ENCODE results near the gene PTPRT. TPM values are rescaled to one million over a fixed set of nuclear protein-coding genes. Genes with fewer than 3 reads are reported as not detected.

Gene PTPRT
- total and polyA plus RNA-seq, 2 experiments from 2014 or later, result not detected

DNA sequence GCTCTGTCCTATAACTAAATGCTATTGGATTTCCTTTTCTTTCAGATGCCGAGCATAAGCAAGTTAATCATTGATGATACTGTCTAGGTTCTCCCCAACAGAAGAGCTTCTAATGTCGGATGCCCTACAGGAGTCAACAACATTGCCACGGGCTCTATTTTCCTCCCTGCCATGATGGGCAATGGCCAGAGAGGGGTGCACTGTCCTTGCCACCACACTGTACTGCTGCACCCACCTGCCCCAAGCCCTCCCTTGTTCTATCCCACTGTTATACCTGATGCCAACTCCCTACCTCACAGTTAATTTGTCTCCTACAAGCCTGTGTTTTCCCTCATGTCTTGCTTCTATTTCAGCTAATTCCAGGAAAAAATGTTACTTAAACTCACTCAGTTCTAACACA lies 797.9 kb downstream of the PTPRT start:
- H3K4me1 Mint-ChIP-seq, result peaks cover 3% of the 10 kb centered on the region; the same call in 1 of the 3 replicates
- Histone ChIP-seq H3K79me2 (replicated peaks; ENCODE audit: insufficient read depth) (no peaks in the 10 kb centered on the region), H3K27me3 (ENCODE audit: insufficient read depth) (no peaks in the 10 kb centered on the region), H3K4me3 (no peak overlapping the region), H3K27ac (ENCODE audit: low read depth) (no peak overlapping the region), H3K4me2 (no peak overlapping the region), H4K20me1 (replicated peaks; ENCODE audit: insufficient read depth) (no peaks in the 10 kb centered on the region), H3K36me3 (ENCODE audit: insufficient read depth) (peaks cover 10% of the 10 kb centered on the region; the same call in 1 of the 2 replicates), H3K4me1 (ENCODE audit: insufficient read depth) (no peaks in the 10 kb centered on the region), H2AFZ (no peak overlapping the region), H3K9me2 (ENCODE audit: insufficient read depth) (no peaks in the 10 kb centered on the region), H3F3A (replicated peaks; ENCODE audit: low read depth) (no peaks in the 10 kb centered on the region)
- no peaks in the 10 kb centered on the region; the same call in 1 of the 3 replicates for H3K9me3 Mint-ChIP-seq
- H3K4me3 Mint-ChIP-seq, result no peak overlapping the region
- ATAC-seq, result no peak
- peaks cover 12% of the 10 kb centered on the region for H3K36me3 Mint-ChIP-seq (ENCODE audit: low read depth)
- DNase-seq (ENCODE audit: low spot score), result no peak
- TF ChIP-seq EZH2phosphoT487 (IDR thresholded peaks at IDR 0.05; ENCODE audit: unreplicated experiment) (no peak), ZNF331 (CRISPR knock-in tag; IDR thresholded peaks at IDR 0.05; ENCODE audit: low read depth) (no peak), POLR2AphosphoS5 (IDR thresholded peaks at IDR 0.05; ENCODE audit: low read depth) (no peak), STAT1 (IDR thresholded peaks at IDR 0.05; ENCODE audit: unreplicated experiment) (no peak), NANOG (IDR thresholded peaks at IDR 0.05; ENCODE audit: borderline replicate concordance) (no peak)
- TF ChIP-seq, protein P1, sequence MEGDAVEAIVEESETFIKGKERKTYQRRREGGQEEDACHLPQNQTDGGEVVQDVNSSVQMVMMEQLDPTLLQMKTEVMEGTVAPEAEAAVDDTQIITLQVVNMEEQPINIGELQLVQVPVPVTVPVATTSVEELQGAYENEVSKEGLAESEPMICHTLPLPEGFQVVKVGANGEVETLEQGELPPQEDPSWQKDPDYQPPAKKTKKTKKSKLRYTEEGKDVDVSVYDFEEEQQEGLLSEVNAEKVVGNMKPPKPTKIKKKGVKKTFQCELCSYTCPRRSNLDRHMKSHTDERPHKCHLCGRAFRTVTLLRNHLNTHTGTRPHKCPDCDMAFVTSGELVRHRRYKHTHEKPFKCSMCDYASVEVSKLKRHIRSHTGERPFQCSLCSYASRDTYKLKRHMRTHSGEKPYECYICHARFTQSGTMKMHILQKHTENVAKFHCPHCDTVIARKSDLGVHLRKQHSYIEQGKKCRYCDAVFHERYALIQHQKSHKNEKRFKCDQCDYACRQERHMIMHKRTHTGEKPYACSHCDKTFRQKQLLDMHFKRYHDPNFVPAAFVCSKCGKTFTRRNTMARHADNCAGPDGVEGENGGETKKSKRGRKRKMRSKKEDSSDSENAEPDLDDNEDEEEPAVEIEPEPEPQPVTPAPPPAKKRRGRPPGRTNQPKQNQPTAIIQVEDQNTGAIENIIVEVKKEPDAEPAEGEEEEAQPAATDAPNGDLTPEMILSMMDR (conservative IDR thresholded peaks at IDR 0.05; ENCODE audit: low read depth in 2 of 2), result no peak
- TF ChIP-seq, protein P2, sequence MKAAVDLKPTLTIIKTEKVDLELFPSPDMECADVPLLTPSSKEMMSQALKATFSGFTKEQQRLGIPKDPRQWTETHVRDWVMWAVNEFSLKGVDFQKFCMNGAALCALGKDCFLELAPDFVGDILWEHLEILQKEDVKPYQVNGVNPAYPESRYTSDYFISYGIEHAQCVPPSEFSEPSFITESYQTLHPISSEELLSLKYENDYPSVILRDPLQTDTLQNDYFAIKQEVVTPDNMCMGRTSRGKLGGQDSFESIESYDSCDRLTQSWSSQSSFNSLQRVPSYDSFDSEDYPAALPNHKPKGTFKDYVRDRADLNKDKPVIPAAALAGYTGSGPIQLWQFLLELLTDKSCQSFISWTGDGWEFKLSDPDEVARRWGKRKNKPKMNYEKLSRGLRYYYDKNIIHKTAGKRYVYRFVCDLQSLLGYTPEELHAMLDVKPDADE (IDR thresholded peaks at IDR 0.05), result no peak
- TF ChIP-seq, protein P3, sequence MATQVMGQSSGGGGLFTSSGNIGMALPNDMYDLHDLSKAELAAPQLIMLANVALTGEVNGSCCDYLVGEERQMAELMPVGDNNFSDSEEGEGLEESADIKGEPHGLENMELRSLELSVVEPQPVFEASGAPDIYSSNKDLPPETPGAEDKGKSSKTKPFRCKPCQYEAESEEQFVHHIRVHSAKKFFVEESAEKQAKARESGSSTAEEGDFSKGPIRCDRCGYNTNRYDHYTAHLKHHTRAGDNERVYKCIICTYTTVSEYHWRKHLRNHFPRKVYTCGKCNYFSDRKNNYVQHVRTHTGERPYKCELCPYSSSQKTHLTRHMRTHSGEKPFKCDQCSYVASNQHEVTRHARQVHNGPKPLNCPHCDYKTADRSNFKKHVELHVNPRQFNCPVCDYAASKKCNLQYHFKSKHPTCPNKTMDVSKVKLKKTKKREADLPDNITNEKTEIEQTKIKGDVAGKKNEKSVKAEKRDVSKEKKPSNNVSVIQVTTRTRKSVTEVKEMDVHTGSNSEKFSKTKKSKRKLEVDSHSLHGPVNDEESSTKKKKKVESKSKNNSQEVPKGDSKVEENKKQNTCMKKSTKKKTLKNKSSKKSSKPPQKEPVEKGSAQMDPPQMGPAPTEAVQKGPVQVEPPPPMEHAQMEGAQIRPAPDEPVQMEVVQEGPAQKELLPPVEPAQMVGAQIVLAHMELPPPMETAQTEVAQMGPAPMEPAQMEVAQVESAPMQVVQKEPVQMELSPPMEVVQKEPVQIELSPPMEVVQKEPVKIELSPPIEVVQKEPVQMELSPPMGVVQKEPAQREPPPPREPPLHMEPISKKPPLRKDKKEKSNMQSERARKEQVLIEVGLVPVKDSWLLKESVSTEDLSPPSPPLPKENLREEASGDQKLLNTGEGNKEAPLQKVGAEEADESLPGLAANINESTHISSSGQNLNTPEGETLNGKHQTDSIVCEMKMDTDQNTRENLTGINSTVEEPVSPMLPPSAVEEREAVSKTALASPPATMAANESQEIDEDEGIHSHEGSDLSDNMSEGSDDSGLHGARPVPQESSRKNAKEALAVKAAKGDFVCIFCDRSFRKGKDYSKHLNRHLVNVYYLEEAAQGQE (IDR thresholded peaks at IDR 0.05; ENCODE audit: unreplicated experiment), result no peak
- H3K27ac Mint-ChIP-seq, result no peak overlapping the region
- H3K27me3 Mint-ChIP-seq (ENCODE audit: insufficient read depth, low read depth, poor library complexity), result no peaks in the 10 kb centered on the region

DNA sequence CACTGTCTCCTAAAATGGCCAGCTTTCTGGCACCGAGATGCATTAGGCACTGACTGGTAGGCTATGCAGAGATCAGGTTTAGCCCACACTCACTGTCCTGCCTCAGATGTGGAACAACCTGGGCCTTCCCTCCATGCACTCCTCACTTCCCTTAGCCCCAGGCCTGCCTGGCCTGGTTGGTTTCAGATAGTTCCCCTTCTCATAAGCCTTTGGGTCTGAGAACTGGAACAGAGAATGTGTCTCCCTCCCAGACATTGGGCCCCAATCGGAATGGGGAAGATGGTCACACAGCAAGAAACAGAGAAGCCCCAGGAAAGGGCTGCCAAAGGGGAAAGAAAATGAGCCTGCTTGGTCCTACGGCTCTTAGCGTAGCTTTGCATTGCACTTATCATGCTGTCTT lies 809.4 kb downstream of the PTPRT start:
- Histone ChIP-seq H3F3A (replicated peaks; ENCODE audit: low read depth) (no peaks in the 10 kb centered on the region), H3K27ac (ENCODE audit: low read depth) (no peak overlapping the region), H3K36me3 (ENCODE audit: insufficient read depth) (peaks cover 12% of the 10 kb centered on the region), H3K27me3 (ENCODE audit: insufficient read depth) (no peaks in the 10 kb centered on the region), H3K4me3 (no peak overlapping the region), H3K4me1 (ENCODE audit: insufficient read depth) (no peaks in the 10 kb centered on the region), H3K4me2 (no peak overlapping the region), H3K79me2 (replicated peaks; ENCODE audit: insufficient read depth) (no peaks in the 10 kb centered on the region), H3K9me2 (ENCODE audit: insufficient read depth) (no peaks in the 10 kb centered on the region), H4K20me1 (replicated peaks; ENCODE audit: insufficient read depth) (no peaks in the 10 kb centered on the region), H2AFZ (no peak overlapping the region)
- DNase-seq (ENCODE audit: low spot score), result no peak
- H3K4me1 Mint-ChIP-seq, result no peaks in the 10 kb centered on the region
- no peak for ATAC-seq
- no peak overlapping the region for H3K4me3 Mint-ChIP-seq
- peaks cover 5% of the 10 kb centered on the region for H3K27me3 Mint-ChIP-seq (ENCODE audit: insufficient read depth, low read depth, poor library complexity)
- H3K36me3 Mint-ChIP-seq (ENCODE audit: low read depth), result peaks cover 39% of the 10 kb centered on the region
- H3K9me3 Mint-ChIP-seq, result peaks cover 98% of the 10 kb centered on the region
- no peak overlapping the region for H3K27ac Mint-ChIP-seq
- TF ChIP-seq, protein P1 (conservative IDR thresholded peaks at IDR 0.05; ENCODE audit: low read depth in 2 of 2), result no peak
- TF ChIP-seq ZNF114 (CRISPR knock-in tag; IDR thresholded peaks at IDR 0.05) (no peak), POLR2AphosphoS5 (IDR thresholded peaks at IDR 0.05; ENCODE audit: low read depth) (no peak)
